ENCODE measurements around the gene NLRP6. TPM values are rescaled to one million over a fixed set of nuclear protein-coding genes. Genes with fewer than 3 reads are reported as not detected.

Gene NLRP6
- total and polyA plus RNA-seq, 12 donors, result 0.07 to 0.25 (median 0.10) TPM; not detected in 6

DNA sequence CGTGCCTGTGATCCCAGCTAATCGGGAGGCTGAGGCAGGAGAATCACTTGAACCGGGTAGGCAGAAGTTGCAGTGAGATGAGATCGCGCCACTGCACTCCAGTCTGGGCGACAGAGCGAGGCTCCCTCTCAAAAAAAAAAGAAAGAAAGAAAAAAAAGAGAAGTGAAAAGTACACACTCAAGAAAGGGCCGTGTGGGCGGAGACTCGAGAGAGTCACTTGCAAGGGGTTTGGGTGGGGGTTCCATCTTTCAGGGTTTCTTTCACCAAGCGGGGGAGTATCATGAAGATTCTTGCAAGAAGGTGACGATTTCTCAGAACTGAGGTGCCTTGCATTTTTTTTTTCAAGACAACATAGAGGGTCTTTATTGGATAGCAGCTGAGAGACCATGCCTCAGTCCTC is 25.2 kb downstream of the NLRP6 start:
- peaks cover 5 to 50% (median 22%) of the 10 kb centered on the region in 9 donors for H3K4me1 ChIP-seq
- no peak overlapping the region for H3K4me3 ChIP-seq
- intact Hi-C loops (cut with DNase I), result loop anchor here in 4 of 10 donors (5.0 to 10.0 kb wide), 3 partner anchors 51 to 149 kb away; partner anchors contain the start of gene PTDSS2 (in 1 of the 4)
- no peak for DNase-seq
- ATAC-seq, result no peak
- no peaks in the 10 kb centered on the region for H3K9me3 ChIP-seq
- no peaks in the 10 kb centered on the region for H3K36me3 ChIP-seq
- peaks cover 0 to 43% (median 25%) of the 10 kb centered on the region in 7 donors for H3K27me3 ChIP-seq
- no peak overlapping the region for H3K27ac ChIP-seq
- 89 to 91% methylated on average over 12 of the region's 12 CpGs for WGBS, 2 donors
- TF ChIP-seq, protein P1, sequence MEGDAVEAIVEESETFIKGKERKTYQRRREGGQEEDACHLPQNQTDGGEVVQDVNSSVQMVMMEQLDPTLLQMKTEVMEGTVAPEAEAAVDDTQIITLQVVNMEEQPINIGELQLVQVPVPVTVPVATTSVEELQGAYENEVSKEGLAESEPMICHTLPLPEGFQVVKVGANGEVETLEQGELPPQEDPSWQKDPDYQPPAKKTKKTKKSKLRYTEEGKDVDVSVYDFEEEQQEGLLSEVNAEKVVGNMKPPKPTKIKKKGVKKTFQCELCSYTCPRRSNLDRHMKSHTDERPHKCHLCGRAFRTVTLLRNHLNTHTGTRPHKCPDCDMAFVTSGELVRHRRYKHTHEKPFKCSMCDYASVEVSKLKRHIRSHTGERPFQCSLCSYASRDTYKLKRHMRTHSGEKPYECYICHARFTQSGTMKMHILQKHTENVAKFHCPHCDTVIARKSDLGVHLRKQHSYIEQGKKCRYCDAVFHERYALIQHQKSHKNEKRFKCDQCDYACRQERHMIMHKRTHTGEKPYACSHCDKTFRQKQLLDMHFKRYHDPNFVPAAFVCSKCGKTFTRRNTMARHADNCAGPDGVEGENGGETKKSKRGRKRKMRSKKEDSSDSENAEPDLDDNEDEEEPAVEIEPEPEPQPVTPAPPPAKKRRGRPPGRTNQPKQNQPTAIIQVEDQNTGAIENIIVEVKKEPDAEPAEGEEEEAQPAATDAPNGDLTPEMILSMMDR (IDR thresholded peaks at IDR 0.05), result no peak

DNA sequence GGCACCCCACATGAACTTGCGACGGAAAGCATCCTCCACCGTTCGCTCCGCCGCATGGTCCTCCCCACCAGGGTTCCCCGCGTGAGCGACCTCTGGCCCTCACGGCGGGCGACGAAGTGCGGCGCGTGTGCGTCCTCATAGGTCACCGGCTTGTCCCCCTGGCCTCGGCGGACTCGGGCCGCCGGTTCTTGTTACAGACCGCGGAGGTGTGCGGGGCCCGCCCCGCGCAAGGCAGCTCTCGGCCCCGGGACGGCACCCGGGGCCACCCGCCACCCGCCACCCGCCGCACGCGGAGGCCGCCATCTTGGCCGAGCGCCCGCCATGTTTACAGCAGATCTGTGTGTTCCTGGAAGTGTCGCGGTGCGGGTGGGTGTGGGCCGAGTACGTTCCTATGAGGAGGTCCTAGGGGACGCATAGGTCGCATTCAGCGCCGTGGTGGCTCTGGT is 25.9 kb downstream of the NLRP6 start:
- Histone ChIP-seq H3K27ac (no peak overlapping the region), H3K9me3 (no peaks in the 10 kb centered on the region), H3K4me1 (peaks cover 5 to 46% (median 22%) of the 10 kb centered on the region in 9 donors), H3K36me3 (peaks cover 0 to under 1% (median 0%) of the 10 kb centered on the region in 9 donors), H3K27me3 (peaks cover 0 to 36% (median 17%) of the 10 kb centered on the region in 7 donors), H3K4me3 (no peak overlapping the region)
- 76 to 79% methylated on average over 52 of the region's 52 CpGs for WGBS, 2 donors
- TF ChIP-seq, protein P1 (IDR thresholded peaks at IDR 0.05), result no peak
- DNase-seq (no peak), ATAC-seq (no peak)
- intact Hi-C loops (cut with DNase I), result loop anchor here in 4 of 10 donors (5.0 to 10.0 kb wide), 3 partner anchors 51 to 148 kb away; partner anchors contain the start of gene PTDSS2 (in 1 of the 4)

DNA sequence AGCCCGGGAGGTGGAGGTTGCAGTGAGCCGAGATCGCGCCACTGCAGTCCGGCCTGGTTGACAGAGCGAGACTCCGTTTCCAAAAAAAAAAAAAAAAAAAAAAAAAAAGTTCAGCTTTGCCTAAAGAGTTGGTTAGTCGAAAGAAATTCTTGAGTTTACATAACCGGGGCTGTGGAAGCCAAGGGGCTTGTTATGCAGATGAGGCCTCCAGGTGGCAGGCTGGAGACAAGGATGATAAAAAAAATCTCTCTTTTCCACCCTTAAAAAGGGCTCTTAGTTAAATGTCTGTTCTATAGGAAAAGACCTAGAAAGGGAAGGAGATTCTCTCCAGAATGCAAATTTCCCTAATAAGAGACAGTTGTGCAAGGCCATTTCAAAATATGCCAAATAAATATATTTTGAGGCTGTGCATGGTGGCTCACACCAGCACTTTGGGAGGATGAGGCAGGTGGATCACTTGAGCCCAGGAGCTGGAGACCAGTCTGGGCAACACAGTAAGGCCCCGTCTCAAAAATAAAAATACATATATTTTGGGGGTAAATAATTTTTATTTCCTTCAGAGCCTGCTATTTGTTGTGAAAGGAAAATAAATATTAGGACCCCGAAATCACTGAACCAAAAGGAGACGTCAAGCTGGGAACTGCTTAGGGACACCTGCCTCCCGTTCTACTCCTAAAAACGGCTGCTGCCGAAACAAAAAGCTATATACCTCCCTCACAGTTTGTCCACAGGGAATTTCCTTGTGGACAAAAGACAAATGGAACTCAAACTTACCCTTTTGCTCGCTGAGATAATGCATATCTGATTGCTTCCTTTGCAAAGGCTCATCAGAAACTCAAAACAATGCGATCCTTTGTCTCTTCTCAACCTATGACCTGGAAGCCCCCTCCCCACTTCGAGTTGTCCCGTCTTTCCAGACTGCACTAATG is 27.0 kb downstream of the NLRP6 start:
- H3K36me3 ChIP-seq, result peaks cover 0 to 10% (median 0%) of the 10 kb centered on the region in 9 donors
- H3K4me1 ChIP-seq, result peaks cover 5 to 51% (median 25%) of the 10 kb centered on the region in 9 donors
- TF ChIP-seq, protein P1 (IDR thresholded peaks at IDR 0.05), result peak; percentile 47 to 79 (median 67)
- intact Hi-C loops (cut with DNase I), result loop anchor here in 5 of 10 donors (5.0 to 10.0 kb wide), 3 partner anchors 50 to 147 kb away; partner anchors contain the start of gene PTDSS2 (in 1 of the 5)
- DNase-seq (peak; percentile 58 to 79), ATAC-seq (peak in 5 of 8 donors; percentile 11 to 34 (median 24))
- 33 to 36% methylated on average over 19 of the region's 19 CpGs for WGBS, 2 donors
- peak overlapping the region in 1 of 10 donors; percentile 9 for H3K4me3 ChIP-seq
- peaks cover 0 to 25% (median 6%) of the 10 kb centered on the region in 7 donors for H3K27me3 ChIP-seq
- H3K27ac ChIP-seq, result peak overlapping the region in 6 of 10 donors; percentile 15 to 97 (median 87)
- H3K9me3 ChIP-seq, result no peaks in the 10 kb centered on the region

DNA sequence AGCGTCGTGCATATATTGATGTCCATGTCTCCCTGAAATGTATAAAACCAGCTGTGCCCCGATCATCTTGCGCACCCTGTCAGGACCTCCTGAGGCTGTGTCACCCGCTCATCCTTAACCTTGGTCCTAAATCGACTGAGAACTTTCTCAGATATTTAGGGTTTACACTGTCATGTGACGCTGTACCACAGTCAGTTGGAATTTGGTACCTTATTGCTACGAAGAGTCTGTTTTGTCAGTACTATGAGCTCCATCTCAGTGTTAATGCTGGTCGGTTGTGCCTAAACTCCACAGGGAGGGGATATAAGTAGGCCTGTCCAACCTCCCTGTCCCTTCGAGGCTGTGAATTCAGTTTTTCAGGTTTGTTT is 27.6 kb downstream of the NLRP6 start:
- Histone ChIP-seq H3K27me3 (peaks cover 0 to 19% (median 4%) of the 10 kb centered on the region in 7 donors), H3K4me1 (peaks cover 5 to 47% (median 25%) of the 10 kb centered on the region in 9 donors), H3K9me3 (no peaks in the 10 kb centered on the region), H3K36me3 (peaks cover 0 to 10% (median 0%) of the 10 kb centered on the region in 9 donors), H3K27ac (peak overlapping the region in 8 of 10 donors; percentile 15 to 97 (median 88)), H3K4me3 (no peak overlapping the region)
- TF ChIP-seq, protein P1 (IDR thresholded peaks at IDR 0.05), result no peak
- no peak for ATAC-seq
- DNase-seq, result no peak
- WGBS, 2 donors, result 86 to 87% methylated on average over 10 of the region's 10 CpGs
- intact Hi-C loops (cut with DNase I), result loop anchor here in 2 of 10 donors (5.0 to 10.0 kb wide), 2 partner anchors 49 to 51 kb away; no protein-coding TSS in a partner anchor
